ENCODE data around the gene MYO15A. TPM values are rescaled to one million over a fixed set of nuclear protein-coding genes. Genes with fewer than 3 reads are reported as not detected.

Gene MYO15A
- total RNA-seq, 1 experiment from 2014 or later: 2.8 TPM

- ATAC-seq (no peak), DNase-seq (ENCODE audit: low read depth, low spot score) (no peak)
- CTCF ChIA-PET: no interaction called here
- no peaks in the 10 kb centered on the region for H3K4me1 ChIP-seq (ENCODE audit: control insufficient read depth in 1 of 2, insufficient read depth in 2 of 2, low read length in 2 of 2)
- H3K36me3 ChIP-seq (ENCODE audit: control insufficient read depth in 1 of 2, insufficient read depth in 2 of 2, low read length in 2 of 2): no peaks in the 10 kb centered on the region
- no peaks in the 10 kb centered on the region; a peak in 2 of 4 replicates for H3K9me3 ChIP-seq (ENCODE audit: control insufficient read depth in 1 of 2, insufficient read depth in 1 of 2, low read depth in 1 of 2, low read length in 2 of 2)
- no peak for TF ChIP-seq POLR2AphosphoS5 (IDR thresholded peaks at IDR 0.05; ENCODE audit: low read depth, low read length)
- TF ChIP-seq EGR1 (IDR thresholded peaks at IDR 0.05; ENCODE audit: low read depth): no peak
- TF ChIP-seq MAX (IDR thresholded peaks at IDR 0.05): no peak
- TF ChIP-seq ZNF274 (IDR thresholded peaks at IDR 0.05; ENCODE audit: low read depth, low read length): no peak
- TF ChIP-seq YY1 (IDR thresholded peaks at IDR 0.05; ENCODE audit: extremely low read depth, insufficient replicate concordance, low read depth, low read length): no peak
- TF ChIP-seq, protein P1, sequence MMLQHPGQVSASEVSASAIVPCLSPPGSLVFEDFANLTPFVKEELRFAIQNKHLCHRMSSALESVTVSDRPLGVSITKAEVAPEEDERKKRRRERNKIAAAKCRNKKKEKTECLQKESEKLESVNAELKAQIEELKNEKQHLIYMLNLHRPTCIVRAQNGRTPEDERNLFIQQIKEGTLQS (IDR thresholded peaks at IDR 0.05): no peak
- TF ChIP-seq, protein P2, sequence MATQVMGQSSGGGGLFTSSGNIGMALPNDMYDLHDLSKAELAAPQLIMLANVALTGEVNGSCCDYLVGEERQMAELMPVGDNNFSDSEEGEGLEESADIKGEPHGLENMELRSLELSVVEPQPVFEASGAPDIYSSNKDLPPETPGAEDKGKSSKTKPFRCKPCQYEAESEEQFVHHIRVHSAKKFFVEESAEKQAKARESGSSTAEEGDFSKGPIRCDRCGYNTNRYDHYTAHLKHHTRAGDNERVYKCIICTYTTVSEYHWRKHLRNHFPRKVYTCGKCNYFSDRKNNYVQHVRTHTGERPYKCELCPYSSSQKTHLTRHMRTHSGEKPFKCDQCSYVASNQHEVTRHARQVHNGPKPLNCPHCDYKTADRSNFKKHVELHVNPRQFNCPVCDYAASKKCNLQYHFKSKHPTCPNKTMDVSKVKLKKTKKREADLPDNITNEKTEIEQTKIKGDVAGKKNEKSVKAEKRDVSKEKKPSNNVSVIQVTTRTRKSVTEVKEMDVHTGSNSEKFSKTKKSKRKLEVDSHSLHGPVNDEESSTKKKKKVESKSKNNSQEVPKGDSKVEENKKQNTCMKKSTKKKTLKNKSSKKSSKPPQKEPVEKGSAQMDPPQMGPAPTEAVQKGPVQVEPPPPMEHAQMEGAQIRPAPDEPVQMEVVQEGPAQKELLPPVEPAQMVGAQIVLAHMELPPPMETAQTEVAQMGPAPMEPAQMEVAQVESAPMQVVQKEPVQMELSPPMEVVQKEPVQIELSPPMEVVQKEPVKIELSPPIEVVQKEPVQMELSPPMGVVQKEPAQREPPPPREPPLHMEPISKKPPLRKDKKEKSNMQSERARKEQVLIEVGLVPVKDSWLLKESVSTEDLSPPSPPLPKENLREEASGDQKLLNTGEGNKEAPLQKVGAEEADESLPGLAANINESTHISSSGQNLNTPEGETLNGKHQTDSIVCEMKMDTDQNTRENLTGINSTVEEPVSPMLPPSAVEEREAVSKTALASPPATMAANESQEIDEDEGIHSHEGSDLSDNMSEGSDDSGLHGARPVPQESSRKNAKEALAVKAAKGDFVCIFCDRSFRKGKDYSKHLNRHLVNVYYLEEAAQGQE (IDR thresholded peaks at IDR 0.05; ENCODE audit: low read depth): no peak
- no peak for TF ChIP-seq ELF1 (IDR thresholded peaks at IDR 0.05; ENCODE audit: borderline replicate concordance, low read depth)
- TF ChIP-seq TCF7L2 (IDR thresholded peaks at IDR 0.05; ENCODE audit: borderline replicate concordance, extremely low read depth, insufficient read depth, insufficient read length): no peak
- POLR2A ChIA-PET: no interaction called here
- no peak overlapping the region for H3K4me3 ChIP-seq (replicated peaks in 1 of 2; ENCODE audit: low read depth in 1 of 2, low read length in 2 of 2)
- H3K27ac ChIP-seq (ENCODE audit: low read depth, low read length): no peak overlapping the region
- H3K4me2 ChIP-seq (ENCODE audit: low read length): no peak overlapping the region
- H3K9me2 ChIP-seq (ENCODE audit: insufficient read depth): no peaks in the 10 kb centered on the region
- no peaks in the 10 kb centered on the region for H3K79me2 ChIP-seq (ENCODE audit: insufficient read depth, low read length)
- H3K9ac ChIP-seq (ENCODE audit: low read length): no peak overlapping the region
- H4K20me1 ChIP-seq (ENCODE audit: insufficient read depth): no peaks in the 10 kb centered on the region
- RAD21 ChIA-PET (ENCODE audit: low non-redundant PET in 1 of 2, low total read pairs in 2 of 2, uncharacterized antibody in 2 of 2, unreplicated experiment in 2 of 2): no interaction called here
- no peak overlapping the region for H2AFZ ChIP-seq (ENCODE audit: low read depth, low read length, poor library complexity, severe bottlenecking)
- BruUV-seq (replicated peaks): no TSS peak
- no peaks in the 10 kb centered on the region for H3K27me3 ChIP-seq (ENCODE audit: insufficient read depth, low read length)
- intact Hi-C loops (cut with micrococcal nuclease): no loop called here
These were observed 10.7 kb downstream of the MYO15A start for GRCh38 chr17:18119166-18119745.

All from HCT116 (cell line).